ENCODE data around the gene SLC6A6. TPM values are rescaled to one million over a fixed set of nuclear protein-coding genes. Genes with fewer than 3 reads are reported as not detected.

SLC6A6 gene
- total and polyA plus RNA-seq, 12 donors = 10.6 to 197 (median 85.6) TPM

DNA sequence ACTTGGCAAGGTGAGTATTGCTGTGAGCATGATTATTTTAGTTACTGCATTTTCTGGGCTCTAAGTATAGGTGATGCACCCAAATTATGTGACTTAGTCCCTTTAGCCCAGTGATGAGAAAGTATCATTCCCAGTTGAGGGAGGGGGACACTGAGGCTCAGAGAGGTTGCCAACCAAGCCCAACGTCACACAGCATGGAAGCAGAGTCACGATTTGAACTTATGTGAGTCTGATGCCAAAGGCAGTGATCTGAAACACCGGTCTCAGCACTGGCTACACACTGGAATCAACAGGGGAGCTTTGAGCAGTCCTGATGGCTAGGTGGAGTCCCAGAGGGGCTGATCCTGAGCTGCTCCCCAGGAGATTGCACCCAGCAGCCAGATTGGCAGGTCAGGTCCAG lies 39.5 kb upstream of the SLC6A6 start:
- WGBS, 4 donors = 74 to 90% (median 82%) methylated on average over 3 of the region's 3 CpGs
- intact Hi-C loops (cut with DNase I) = no loop called here
- no peak for DNase-seq
- Histone ChIP-seq H3K4me3 (no peak overlapping the region), H3K27ac (no peak overlapping the region), H3K27me3 (no peaks in the 10 kb centered on the region), H3K9me3 (replicated peaks in 1 of 3) (no peaks in the 10 kb centered on the region), H3K36me3 (replicated peaks in 1 of 2) (no peaks in the 10 kb centered on the region), H3K4me1 (replicated peaks in 1 of 2) (no peaks in the 10 kb centered on the region)
- TF ChIP-seq POLR2A (IDR thresholded peaks at IDR 0.05) = no peak
- TF ChIP-seq, protein P1, sequence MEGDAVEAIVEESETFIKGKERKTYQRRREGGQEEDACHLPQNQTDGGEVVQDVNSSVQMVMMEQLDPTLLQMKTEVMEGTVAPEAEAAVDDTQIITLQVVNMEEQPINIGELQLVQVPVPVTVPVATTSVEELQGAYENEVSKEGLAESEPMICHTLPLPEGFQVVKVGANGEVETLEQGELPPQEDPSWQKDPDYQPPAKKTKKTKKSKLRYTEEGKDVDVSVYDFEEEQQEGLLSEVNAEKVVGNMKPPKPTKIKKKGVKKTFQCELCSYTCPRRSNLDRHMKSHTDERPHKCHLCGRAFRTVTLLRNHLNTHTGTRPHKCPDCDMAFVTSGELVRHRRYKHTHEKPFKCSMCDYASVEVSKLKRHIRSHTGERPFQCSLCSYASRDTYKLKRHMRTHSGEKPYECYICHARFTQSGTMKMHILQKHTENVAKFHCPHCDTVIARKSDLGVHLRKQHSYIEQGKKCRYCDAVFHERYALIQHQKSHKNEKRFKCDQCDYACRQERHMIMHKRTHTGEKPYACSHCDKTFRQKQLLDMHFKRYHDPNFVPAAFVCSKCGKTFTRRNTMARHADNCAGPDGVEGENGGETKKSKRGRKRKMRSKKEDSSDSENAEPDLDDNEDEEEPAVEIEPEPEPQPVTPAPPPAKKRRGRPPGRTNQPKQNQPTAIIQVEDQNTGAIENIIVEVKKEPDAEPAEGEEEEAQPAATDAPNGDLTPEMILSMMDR (IDR thresholded peaks at IDR 0.05) = no peak

DNA sequence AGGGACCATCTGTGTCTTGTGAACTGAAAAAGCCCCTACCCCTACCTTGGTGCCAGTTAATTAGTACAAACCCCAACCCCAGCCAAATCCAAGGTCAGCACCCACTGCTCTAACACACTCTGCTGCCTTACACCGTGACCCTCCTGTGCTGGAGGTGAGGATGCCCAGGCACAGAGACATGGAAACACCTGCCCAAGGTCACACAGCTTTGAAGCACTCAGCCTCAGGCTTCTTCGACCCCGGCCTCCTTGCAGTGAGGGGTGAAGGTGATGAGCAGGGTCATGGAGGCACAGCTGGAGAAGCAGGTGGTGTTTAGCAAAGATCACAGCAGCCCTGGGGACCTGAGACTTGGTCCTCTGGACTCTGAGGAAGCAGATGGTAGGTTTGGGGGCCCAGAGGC lies 39.0 kb upstream of the SLC6A6 start:
- Histone ChIP-seq H3K27me3 (no peaks in the 10 kb centered on the region), H3K4me3 (no peak overlapping the region), H3K27ac (no peak overlapping the region), H3K9me3 (replicated peaks in 1 of 3) (no peaks in the 10 kb centered on the region), H3K4me1 (replicated peaks in 1 of 2) (no peaks in the 10 kb centered on the region), H3K36me3 (replicated peaks in 1 of 2) (no peaks in the 10 kb centered on the region)
- TF ChIP-seq, protein P1 (IDR thresholded peaks at IDR 0.05) = no peak
- no peak for TF ChIP-seq POLR2A (IDR thresholded peaks at IDR 0.05)
- 75 to 100% (median 85%) methylated on average over 1 to 3 of the region's 3 CpGs for WGBS, 4 donors
- intact Hi-C loops (cut with DNase I) = no loop called here
- DNase-seq = no peak

DNA sequence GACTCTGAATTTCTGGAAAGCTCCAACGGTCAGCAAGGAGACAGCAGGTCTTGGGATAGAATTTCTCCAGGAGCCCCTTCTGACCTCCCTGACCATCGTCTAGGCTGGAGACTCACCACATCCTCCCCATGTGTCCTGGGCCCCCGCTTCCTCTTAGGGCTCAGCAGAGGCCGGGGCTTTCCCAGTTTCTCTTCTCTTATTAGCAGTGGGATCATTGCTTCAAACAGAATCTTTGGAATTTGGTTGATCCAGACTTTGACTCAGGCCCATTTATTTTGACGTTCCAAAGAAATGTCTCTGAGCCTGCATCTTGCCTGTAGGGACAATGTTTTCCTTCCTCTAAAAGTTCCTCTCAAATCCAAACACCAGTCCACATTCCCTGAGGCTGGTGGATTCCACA lies 38.4 kb upstream of the SLC6A6 start:
- Histone ChIP-seq H3K27me3 (no peaks in the 10 kb centered on the region), H3K36me3 (replicated peaks in 1 of 2) (no peaks in the 10 kb centered on the region), H3K27ac (no peak overlapping the region), H3K4me1 (replicated peaks in 1 of 2) (no peaks in the 10 kb centered on the region), H3K4me3 (no peak overlapping the region), H3K9me3 (replicated peaks in 1 of 3) (no peaks in the 10 kb centered on the region)
- DNase-seq = no peak
- 54 to 62% (median 60%) methylated on average over 5 of the region's 5 CpGs for WGBS, 4 donors
- intact Hi-C loops (cut with DNase I) = no loop called here
- TF ChIP-seq, protein P1 (IDR thresholded peaks at IDR 0.05) = no peak
- no peak for TF ChIP-seq POLR2A (IDR thresholded peaks at IDR 0.05)

DNA sequence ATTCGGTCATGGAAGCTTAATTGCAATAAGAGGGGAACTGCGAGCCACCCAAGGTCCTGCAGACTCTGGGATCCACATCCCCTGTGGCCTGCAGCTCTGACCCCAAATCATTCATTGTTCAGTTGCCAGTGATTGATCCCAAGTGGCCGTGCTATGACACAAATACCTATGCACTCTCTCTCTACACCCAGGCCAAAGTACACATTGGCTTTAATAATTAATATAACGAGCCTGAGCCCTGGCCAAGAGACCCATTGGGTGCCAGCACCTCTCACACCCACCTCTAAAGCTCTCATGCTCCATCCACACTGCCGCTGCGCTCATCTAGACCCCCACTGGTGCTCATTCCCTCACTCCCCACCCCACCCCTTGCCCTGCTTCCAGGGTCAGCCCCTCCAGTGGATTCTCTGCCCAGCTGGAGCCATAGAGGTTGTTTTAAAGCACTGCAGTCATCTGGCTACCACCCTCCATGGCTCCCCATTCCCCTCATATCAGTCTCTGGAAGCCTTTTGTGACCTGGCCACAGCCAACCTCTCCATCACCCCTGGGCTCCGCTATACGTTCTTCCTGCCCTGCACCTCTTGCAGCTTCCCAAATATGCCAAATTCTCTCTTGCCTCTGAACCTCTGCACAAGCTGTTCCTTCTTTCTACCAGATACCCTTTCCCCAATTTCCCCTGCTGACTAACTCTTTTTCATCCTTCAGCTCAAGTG lies 37.7 kb upstream of the SLC6A6 start:
- H3K36me3 ChIP-seq (replicated peaks in 1 of 2) = no peaks in the 10 kb centered on the region
- H3K4me1 ChIP-seq (replicated peaks in 1 of 2) = no peaks in the 10 kb centered on the region
- no peaks in the 10 kb centered on the region for H3K27me3 ChIP-seq
- no peak for DNase-seq
- H3K9me3 ChIP-seq (replicated peaks in 1 of 3) = no peaks in the 10 kb centered on the region
- 81 to 95% (median 93%) methylated on average over 7 to 8 of the region's 8 CpGs for WGBS, 4 donors
- intact Hi-C loops (cut with DNase I) = no loop called here
- TF ChIP-seq POLR2A (IDR thresholded peaks at IDR 0.05) = no peak
- TF ChIP-seq, protein P1 (IDR thresholded peaks at IDR 0.05) = no peak
- H3K4me3 ChIP-seq = no peak overlapping the region
- no peak overlapping the region for H3K27ac ChIP-seq
